COLO668 (cell line): ENCODE measurements around the gene BRINP1.

ENCODE experiments used
- DNase-seq: peaks from one replicate; lab custom pipeline; 2025; ENCODE audit not compliant: unreplicated experiment; lab: John Stamatoyannopoulos, UW

Gene BRINP1

DNA sequence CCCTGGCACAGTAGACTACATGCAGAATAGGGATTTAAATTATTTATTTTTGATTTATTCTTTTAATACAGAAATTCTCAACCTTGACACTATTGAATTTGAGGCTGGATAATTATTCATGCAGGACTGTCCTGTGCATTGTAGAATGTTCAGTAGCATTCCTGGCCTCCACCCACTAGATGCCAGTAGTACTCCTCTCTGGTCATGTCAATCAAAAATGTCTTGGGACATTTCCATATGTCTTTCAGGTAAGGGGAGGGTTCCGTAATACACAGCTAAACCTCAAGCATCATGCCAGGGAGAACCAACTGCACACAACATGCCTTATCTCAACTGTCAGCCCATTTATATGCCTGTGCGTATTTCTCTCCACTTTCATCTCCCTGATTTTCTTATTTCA is 231.8 kb downstream of the BRINP1 start:
- DNase-seq = no peak

DNA sequence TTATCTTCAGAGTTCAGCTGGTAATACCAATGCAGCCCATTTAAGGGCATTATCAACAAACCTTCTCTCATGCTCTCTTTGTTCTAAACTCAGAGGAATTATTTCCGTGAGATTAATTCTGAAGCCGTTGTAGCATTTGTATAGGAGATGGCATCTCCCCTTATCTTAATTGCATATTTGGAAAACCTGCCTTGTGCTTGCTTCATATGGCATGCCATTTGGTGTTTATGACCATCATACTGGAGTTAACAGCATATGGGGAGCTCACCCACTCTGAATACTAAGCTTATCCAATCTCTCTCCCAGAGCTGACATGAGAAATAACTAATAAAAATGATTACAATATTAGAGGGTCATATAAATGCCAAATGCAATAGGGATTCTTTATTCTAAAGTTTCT is 243.2 kb downstream of the BRINP1 start:
- no peak for DNase-seq

DNA sequence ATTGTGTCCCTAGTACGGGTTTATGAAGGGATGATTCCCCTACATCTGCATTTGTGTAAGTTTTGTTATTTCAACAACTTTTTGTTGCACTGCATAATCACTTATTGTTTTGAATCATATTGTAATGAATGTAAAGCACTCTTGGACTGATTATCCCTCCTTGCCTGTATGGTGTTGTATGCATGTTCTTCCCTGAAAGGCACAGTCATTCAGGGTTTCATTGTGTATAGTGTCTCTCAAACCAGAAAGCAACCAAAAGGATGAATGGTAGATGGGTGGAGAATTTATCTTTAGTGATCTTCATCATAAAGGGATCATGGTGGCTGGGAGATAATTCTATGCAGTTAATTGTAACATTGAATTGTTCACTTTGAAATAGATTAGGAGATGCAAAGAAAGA is 247.3 kb downstream of the BRINP1 start:
- no peak for DNase-seq

DNA sequence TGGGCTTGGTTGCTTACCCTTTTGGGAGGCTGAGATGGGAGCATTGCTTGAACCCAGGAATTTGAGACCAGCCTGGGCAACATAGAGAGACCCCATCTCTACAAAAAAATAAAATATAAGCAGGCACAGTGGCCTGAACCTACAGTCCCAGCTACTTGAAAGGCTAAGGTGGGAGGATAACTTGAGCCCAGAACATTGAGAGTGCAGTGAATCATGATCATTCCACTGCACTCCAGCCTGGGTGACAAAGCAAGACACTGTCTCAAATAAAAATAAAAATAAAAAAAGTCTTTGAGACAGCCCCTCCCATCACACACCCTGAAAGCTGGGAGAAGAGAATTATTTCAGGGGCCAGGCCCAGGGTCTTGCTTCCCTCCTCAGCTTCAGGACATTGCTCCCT is 251.8 kb downstream of the BRINP1 start:
- no peak for DNase-seq
